Thyroid gland (tissue), 4 donors: ENCODE data around the gene SV2A.
"Not testable (repeated sequence)": the region's sequence is repeated elsewhere in the genome, so short reads cannot be mapped to it uniquely, and the experiment has no call there.

Experiments used
- POLR2A ChIP-seq, 2 donors: fragments of 450-650 bp; IDR thresholded peaks; one replicate each; pipeline ENCODE4 v1.6.1; 2017; ENCODE audit warnings: antibody characterized with exemption in 2 of 2, mild to moderate bottlenecking in 2 of 2, moderate library complexity in 1 of 2
- TF ChIP-seq, protein P1 (sequence below), 6 experiments: fragments of 200-600 bp in 3 of 6; fragments of 450-650 bp in 3 of 6; sonication (generic) in 3 of 6; IDR thresholded peaks; one replicate each; pipeline ENCODE4 v1.5.1; 2016 to 2019; ENCODE audit warnings: antibody characterized with exemption in 6 of 6, mild to moderate bottlenecking in 2 of 6, inconsistent platforms in 1 of 6, moderate library complexity in 1 of 6

DNA sequence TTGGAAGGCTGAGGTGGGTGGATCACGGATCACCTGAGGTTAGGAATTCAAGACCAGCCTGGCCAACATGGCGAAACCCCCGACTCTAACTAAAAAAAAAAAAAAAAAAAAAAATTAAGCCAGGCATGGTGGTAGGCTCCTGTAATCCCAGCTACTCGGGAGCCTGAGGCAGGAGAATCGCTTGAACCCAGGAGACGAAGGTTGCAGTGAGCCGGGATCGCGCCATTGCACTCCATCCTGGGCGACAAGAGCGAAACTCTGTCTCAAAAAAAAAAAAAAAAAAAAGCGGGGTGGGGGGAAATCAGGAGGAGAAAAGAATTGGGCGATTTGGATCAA, 21.0 kb upstream of the SV2A start:
- TF ChIP-seq, protein P1, sequence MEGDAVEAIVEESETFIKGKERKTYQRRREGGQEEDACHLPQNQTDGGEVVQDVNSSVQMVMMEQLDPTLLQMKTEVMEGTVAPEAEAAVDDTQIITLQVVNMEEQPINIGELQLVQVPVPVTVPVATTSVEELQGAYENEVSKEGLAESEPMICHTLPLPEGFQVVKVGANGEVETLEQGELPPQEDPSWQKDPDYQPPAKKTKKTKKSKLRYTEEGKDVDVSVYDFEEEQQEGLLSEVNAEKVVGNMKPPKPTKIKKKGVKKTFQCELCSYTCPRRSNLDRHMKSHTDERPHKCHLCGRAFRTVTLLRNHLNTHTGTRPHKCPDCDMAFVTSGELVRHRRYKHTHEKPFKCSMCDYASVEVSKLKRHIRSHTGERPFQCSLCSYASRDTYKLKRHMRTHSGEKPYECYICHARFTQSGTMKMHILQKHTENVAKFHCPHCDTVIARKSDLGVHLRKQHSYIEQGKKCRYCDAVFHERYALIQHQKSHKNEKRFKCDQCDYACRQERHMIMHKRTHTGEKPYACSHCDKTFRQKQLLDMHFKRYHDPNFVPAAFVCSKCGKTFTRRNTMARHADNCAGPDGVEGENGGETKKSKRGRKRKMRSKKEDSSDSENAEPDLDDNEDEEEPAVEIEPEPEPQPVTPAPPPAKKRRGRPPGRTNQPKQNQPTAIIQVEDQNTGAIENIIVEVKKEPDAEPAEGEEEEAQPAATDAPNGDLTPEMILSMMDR (IDR thresholded peaks at IDR 0.05): not testable (repeated sequence)
- TF ChIP-seq POLR2A (IDR thresholded peaks at IDR 0.05): not testable (repeated sequence)
